DMS 273 treated with DMSO at 0.1 percent for 48 hours (cell line): ENCODE results near the gene PSRC1.

Source experiments
- DNase-seq: peaks from one replicate; lab custom pipeline; 2025; lab: John Stamatoyannopoulos, UW

Gene PSRC1

GRCh38 chr1:109247401-109248365 lies 35.3 kb downstream of the PSRC1 start:
- DNase-seq: no peak

- no peak for DNase-seq
These were observed 36.8 kb downstream of the PSRC1 start for GRCh38 chr1:109246141-109246551.

- peak; percentile 49 for DNase-seq
These were observed 38.9 kb downstream of the PSRC1 start for GRCh38 chr1:109243860-109244552.

GRCh38 chr1:109243221-109243620 lies 39.7 kb downstream of the PSRC1 start:
- no peak for DNase-seq

GRCh38 chr1:109242387-109242786 lies 40.6 kb downstream of the PSRC1 start:
- DNase-seq: peak; percentile 79

- DNase-seq: peak; percentile 87
These were observed 41.1 kb downstream of the PSRC1 start for GRCh38 chr1:109241841-109242345.

- peak; percentile 67 for DNase-seq
These were observed 41.6 kb downstream of the PSRC1 start for GRCh38 chr1:109241344-109241743.

GRCh38 chr1:109240158-109241152 lies 42.5 kb downstream of the PSRC1 start:
- DNase-seq: peak; percentile 59

- DNase-seq: peak; percentile 43
These were observed 43.4 kb downstream of the PSRC1 start for GRCh38 chr1:109239409-109240068.

GRCh38 chr1:109239047-109239408 lies 43.9 kb downstream of the PSRC1 start:
- no peak for DNase-seq

- DNase-seq: no peak
These were observed 44.6 kb downstream of the PSRC1 start for GRCh38 chr1:109238382-109238781.

- no peak for DNase-seq
These were observed 45.4 kb downstream of the PSRC1 start for GRCh38 chr1:109237512-109237911.

- no peak for DNase-seq
These were observed 47.8 kb downstream of the PSRC1 start for GRCh38 chr1:109235137-109235536.

GRCh38 chr1:109231066-109231465 lies 51.9 kb downstream of the PSRC1 start:
- DNase-seq: no peak
